B cell (primary cell): ENCODE measurements around the gene FXYD1. TPM values are rescaled to one million over a fixed set of nuclear protein-coding genes. Genes with fewer than 3 reads are reported as not detected.

Experiments
- ATAC-seq: fragments of 200-7000 bp; cut with Tn5 transposase; one replicate; pipeline ENCODE4 v1.10.0; 2021; ENCODE audit warnings: low read depth, mild to moderate bottlenecking, moderate number of reproducible peaks, moderate library complexity
- CTCF ChIA-PET: fragments of 350-600 bp; sonication (Branson Sonifier 250); formaldehyde crosslinking; loops from one replicate; lab custom pipeline; 2021; ENCODE audit warnings: antibody characterized with exemption, inconsistent platforms; lab: Charles Lee
- POLR2A ChIA-PET: fragments of 350-600 bp; sonication (Branson Sonifier 250); formaldehyde crosslinking; loops from one replicate; lab custom pipeline; 2021; ENCODE audit warnings: antibody characterized with exemption; lab: Charles Lee
- DNase-seq: peaks from one replicate; pipeline ENCODE4 v3.0.0; 2013
- H2AFZ ChIP-seq: 2 replicates; pipeline ENCODE4 v1.6.1; 2012; ENCODE audit warnings: mild to moderate bottlenecking, low read depth, low read length; ENCODE audit not compliant: insufficient read depth, poor library complexity, severe bottlenecking
- H3K27ac ChIP-seq, 2 donors: 1 replicate in 1 of 2; 2 replicates in 1 of 2; pipeline ENCODE4 v1.5.1; 2012 to 2013; ENCODE audit warnings: low read length in 2 of 2, mild to moderate bottlenecking in 2 of 2, moderate library complexity in 1 of 2
- H3K27me3 ChIP-seq, 4 experiments: fragments of 200-600 bp in 1 of 4; sonication (generic) in 1 of 4; replicated peaks in 1 of 4; 1 replicate in 2 of 4; 2 replicates in 2 of 4; pipeline versions ENCODE4 v1.6.1 to v1.7.0; 2013 to 2016; ENCODE audit warnings: low read length in 3 of 4, mild to moderate bottlenecking in 2 of 4, mixed read lengths in 1 of 4, moderate library complexity in 1 of 4; ENCODE audit not compliant: insufficient read depth in 4 of 4, control insufficient read depth in 3 of 4; ENCODE audit errors: control extremely low read depth in 1 of 4
- H3K36me3 ChIP-seq, 2 experiments: replicated peaks in 1 of 2; 1 replicate in 1 of 2; 2 replicates in 1 of 2; pipeline versions ENCODE4 v1.6.1 to v1.7.1; 2013; ENCODE audit warnings: low read length in 1 of 2; ENCODE audit not compliant: insufficient read depth in 2 of 2, control insufficient read depth in 1 of 2; ENCODE audit errors: control extremely low read depth in 1 of 2, extremely low read depth in 1 of 2
- H3K4me1 ChIP-seq, 2 donors: fragments of 200-600 bp in 1 of 2; sonication (generic) in 1 of 2; 1 replicate in 1 of 2; 2 replicates in 1 of 2; pipeline versions ENCODE4 v1.5.1 to v1.6.1; 2013 to 2017; ENCODE audit warnings: low read length in 2 of 2; ENCODE audit not compliant: control insufficient read depth in 2 of 2, insufficient read depth in 2 of 2
- H3K4me2 ChIP-seq: replicated peaks from 2 replicates; pipeline ENCODE3; 2012; ENCODE audit warnings: mild to moderate bottlenecking, low read depth, low read length; ENCODE audit not compliant: poor library complexity, severe bottlenecking
- H3K4me3 ChIP-seq, 5 experiments: fragments of 200-600 bp in 1 of 5; sonication (generic) in 1 of 5; 1 replicate in 3 of 5; 2 replicates in 2 of 5; pipeline versions ENCODE4 v1.5.1 to v1.7.0; 2011 to 2016; ENCODE audit warnings: low read length in 4 of 5, mild to moderate bottlenecking in 4 of 5, low read depth in 2 of 5, control low read depth in 1 of 5, moderate library complexity in 1 of 5; ENCODE audit not compliant: insufficient read depth in 1 of 5; ENCODE audit errors: control extremely low read depth in 1 of 5, extremely low read depth in 1 of 5
- H3K79me2 ChIP-seq: fragments of 200-600 bp; sonication (generic); one replicate; pipeline ENCODE4 v1.6.0; 2016; ENCODE audit warnings: low read length; ENCODE audit not compliant: control insufficient read depth, insufficient read depth
- H3K9ac ChIP-seq: fragments of 200-600 bp; sonication (generic); 2 replicates; pipeline ENCODE4 v1.6.1; 2017; ENCODE audit warnings: mild to moderate bottlenecking, low read length, moderate library complexity
- H3K9me3 ChIP-seq, 3 donors: one replicate each; pipeline versions ENCODE4 v1.6.1 to v1.7.1; 2013; ENCODE audit warnings: low read length in 2 of 3; ENCODE audit not compliant: control insufficient read depth in 2 of 3, insufficient read depth in 1 of 3; ENCODE audit errors: control extremely low read depth in 1 of 3
- H4K20me1 ChIP-seq: 2 replicates; pipeline ENCODE4 v1.6.0; 2012; ENCODE audit warnings: mild to moderate bottlenecking, low read length; ENCODE audit not compliant: insufficient read depth, control insufficient read depth, poor library complexity, severe bottlenecking
- H3K27ac Mint-ChIP-seq: one replicate; pipeline ENCODE4 v1.8.0; 2021; ENCODE audit warnings: mixed read lengths
- H3K27me3 Mint-ChIP-seq: one replicate; pipeline ENCODE4 v1.8.0; 2021; ENCODE audit warnings: mixed read lengths
- H3K4me1 Mint-ChIP-seq: one replicate; pipeline ENCODE4 v1.8.0; 2021; ENCODE audit warnings: mixed read lengths
- H3K4me3 Mint-ChIP-seq: one replicate; pipeline ENCODE4 v1.8.0; 2021; ENCODE audit warnings: mixed read lengths
- H3K9me3 Mint-ChIP-seq: one replicate; pipeline ENCODE4 v1.8.0; 2022; ENCODE audit warnings: mixed read lengths; ENCODE audit not compliant: insufficient read depth
- EZH2 ChIP-seq: IDR thresholded peaks from 2 replicates; pipeline ENCODE4 v1.6.1; 2012; ENCODE audit warnings: borderline replicate concordance, low read depth, mild to moderate bottlenecking, moderate library complexity, low read length; ENCODE audit not compliant: insufficient read depth, poor library complexity, severe bottlenecking
- WGBS: methylation state at CpG from one replicate; pipeline ENCODE4 v1.1.5; 2013; ENCODE audit warnings: missing lambda C conversion rate; ENCODE audit not compliant: insufficient coverage; 5-methylcytosine and 5-hydroxymethylcytosine counted together
- intact Hi-C: fragments of 100-400 bp; cut with micrococcal nuclease; formaldehyde crosslinking; loops from one replicate; pipeline ENCODE4 v1.10.0; 2022
- polyA plus RNA-seq: library from polyadenylated mRNA; depleted of rRNA; stranded (reverse); fragments of >200 nt; gene quantifications from 2 replicates; pipeline ENCODE4 v1.2.3, GENCODE V29; 2012
- total RNA-seq, 2 donors: library from RNA; stranded (reverse); fragments of 120-200 nt in 1 of 2; gene quantifications; 1 replicate in 1 of 2; 2 replicates in 1 of 2; pipeline versions ENCODE4 v1.2.3 to v1.2.4, GENCODE V29; 2013 to 2022
- TF ChIP-seq, protein P1 (sequence below): fragments of 200-600 bp; IDR thresholded peaks from one replicate; pipeline ENCODE4 v1.8.0; 2022; ENCODE audit warnings: antibody characterized with exemption, mild to moderate bottlenecking

Gene FXYD1
- total and polyA plus RNA-seq, 2 donors (not counting 1 experiment from before 2014, with no cell fraction given): 3.1 to 4.7 TPM

DNA sequence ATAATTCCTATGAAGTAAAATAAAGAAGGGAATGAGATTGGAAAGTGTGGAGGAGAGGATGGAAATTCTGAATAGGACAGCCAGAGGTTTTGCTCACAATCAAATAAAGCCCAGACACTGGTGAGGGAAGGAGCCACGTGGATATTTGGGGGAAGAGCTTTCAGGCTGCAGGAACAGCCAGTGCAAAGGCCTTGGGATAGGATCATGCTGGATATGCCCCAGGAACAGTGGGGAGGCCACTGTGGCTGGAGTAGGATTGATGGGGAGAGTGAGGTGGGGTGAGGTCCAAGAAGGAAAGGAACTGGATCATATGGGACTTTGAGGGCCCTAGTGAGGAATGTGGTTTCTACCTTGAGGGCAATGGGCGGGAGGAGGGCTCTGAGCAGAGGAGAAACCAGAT, 11.8 kb downstream of the FXYD1 start:
- 97% methylated on average over 2 of the region's 2 CpGs for WGBS
- no peak overlapping the region for H3K9ac ChIP-seq
- ATAC-seq (no peak), DNase-seq (no peak)
- TF ChIP-seq, protein P1, sequence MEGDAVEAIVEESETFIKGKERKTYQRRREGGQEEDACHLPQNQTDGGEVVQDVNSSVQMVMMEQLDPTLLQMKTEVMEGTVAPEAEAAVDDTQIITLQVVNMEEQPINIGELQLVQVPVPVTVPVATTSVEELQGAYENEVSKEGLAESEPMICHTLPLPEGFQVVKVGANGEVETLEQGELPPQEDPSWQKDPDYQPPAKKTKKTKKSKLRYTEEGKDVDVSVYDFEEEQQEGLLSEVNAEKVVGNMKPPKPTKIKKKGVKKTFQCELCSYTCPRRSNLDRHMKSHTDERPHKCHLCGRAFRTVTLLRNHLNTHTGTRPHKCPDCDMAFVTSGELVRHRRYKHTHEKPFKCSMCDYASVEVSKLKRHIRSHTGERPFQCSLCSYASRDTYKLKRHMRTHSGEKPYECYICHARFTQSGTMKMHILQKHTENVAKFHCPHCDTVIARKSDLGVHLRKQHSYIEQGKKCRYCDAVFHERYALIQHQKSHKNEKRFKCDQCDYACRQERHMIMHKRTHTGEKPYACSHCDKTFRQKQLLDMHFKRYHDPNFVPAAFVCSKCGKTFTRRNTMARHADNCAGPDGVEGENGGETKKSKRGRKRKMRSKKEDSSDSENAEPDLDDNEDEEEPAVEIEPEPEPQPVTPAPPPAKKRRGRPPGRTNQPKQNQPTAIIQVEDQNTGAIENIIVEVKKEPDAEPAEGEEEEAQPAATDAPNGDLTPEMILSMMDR: no peak
- no peak for TF ChIP-seq EZH2
- H3K9me3 ChIP-seq: no peaks in the 10 kb centered on the region
- H3K27me3 ChIP-seq: peaks cover 0 to 3% (median 0%) of the 10 kb centered on the region in 4 experiments
- ChIA-PET POLR2A (no interaction called here), CTCF (interaction anchor here (1.7 to 6.6 kb wide), 2 partner anchors 8 to 14 kb away, joined by 3 to 77 read pairs; partner anchors contain the start of gene FXYD7)
- H2AFZ ChIP-seq: no peak overlapping the region
- intact Hi-C loops: loop anchor here (10.0 kb wide), 1 partner anchor 314 kb away; no protein-coding TSS in a partner anchor
- H3K4me2 ChIP-seq: no peak overlapping the region
- Mint-ChIP-seq H3K9me3 (no peaks in the 10 kb centered on the region), H3K4me3 (no peak overlapping the region), H3K27ac (no peak overlapping the region), H3K27me3 (no peaks in the 10 kb centered on the region), H3K4me1 (peaks cover 25% of the 10 kb centered on the region)
- no peak overlapping the region for H3K27ac ChIP-seq
- H3K79me2 ChIP-seq: peaks cover 24% of the 10 kb centered on the region
- peaks cover 6 to 12% of the 10 kb centered on the region in 2 donors for H3K4me1 ChIP-seq
- no peaks in the 10 kb centered on the region for H3K36me3 ChIP-seq
- no peak overlapping the region for H3K4me3 ChIP-seq
- peaks cover 4% of the 10 kb centered on the region for H4K20me1 ChIP-seq

- ChIA-PET POLR2A (interaction anchor here (0.6 to 1.1 kb wide), 2 partner anchors 8 to 887 kb away, joined by 3 to 8 read pairs; partner anchors contain the start of gene FXYD7), CTCF (interaction anchor here (1.5 to 6.6 kb wide), 3 partner anchors 9 to 15 kb away, joined by 3 to 77 read pairs (median 5); partner anchors contain the start of gene FXYD7)
- no peak overlapping the region for H3K4me3 Mint-ChIP-seq
- Histone ChIP-seq H3K4me2 (no peak overlapping the region), H3K27me3 (peaks cover 0 to 3% (median 0%) of the 10 kb centered on the region in 4 experiments), H3K27ac (no peak overlapping the region), H3K36me3 (no peaks in the 10 kb centered on the region), H3K4me1 (peaks cover 16 to 23% of the 10 kb centered on the region in 2 donors), H2AFZ (no peak overlapping the region), H3K9ac (no peak overlapping the region), H4K20me1 (peaks cover 14% of the 10 kb centered on the region), H3K4me3 (no peak overlapping the region), H3K79me2 (peaks cover 35% of the 10 kb centered on the region), H3K9me3 (no peaks in the 10 kb centered on the region)
- intact Hi-C loops: loop anchor here (10.0 kb wide), 1 partner anchor 313 kb away; no protein-coding TSS in a partner anchor
- TF ChIP-seq, protein P1: no peak
- no peak for TF ChIP-seq EZH2
- ATAC-seq (no peak), DNase-seq (no peak)
- peaks cover 35% of the 10 kb centered on the region for H3K4me1 Mint-ChIP-seq
- H3K27me3 Mint-ChIP-seq: no peaks in the 10 kb centered on the region
- 99% methylated on average over 14 of the region's 20 CpGs for WGBS
- no peak overlapping the region for H3K27ac Mint-ChIP-seq
- no peaks in the 10 kb centered on the region for H3K9me3 Mint-ChIP-seq
Observed at GRCh38 chr19:35151273-35152065, 12.8 kb downstream of the FXYD1 start.
